ENCODE measurements around the gene CHD6. TPM values are rescaled to one million over a fixed set of nuclear protein-coding genes. Genes with fewer than 3 reads are reported as not detected.

The CHD6 gene
- total and polyA plus RNA-seq, 7 donors: 2.4 to 40.2 (median 29.9) TPM

GRCh38 chr20:41553142-41553879 lies 64.9 kb downstream of the CHD6 start:
- Histone ChIP-seq H3K36me3 (no peaks in the 10 kb centered on the region), H3K4me1 (peaks cover 0 to 15% (median 6%) of the 10 kb centered on the region in 4 donors), H3K27me3 (no peaks in the 10 kb centered on the region), H3K4me3 (no peak overlapping the region), H3K27ac (no peak overlapping the region), H3K9me3 (peaks cover 0 to 2% (median 0%) of the 10 kb centered on the region in 4 donors)
- WGBS, 2 donors: 88% methylated on average over 9 of the region's 9 CpGs
- TF ChIP-seq CTCF (IDR thresholded peaks at IDR 0.05) (no peak), POLR2A (IDR thresholded peaks at IDR 0.05) (no peak), POLR2AphosphoS5 (IDR thresholded peaks at IDR 0.05) (no peak), EP300 (IDR thresholded peaks at IDR 0.05) (no peak)
- intact Hi-C loops (cut with DNase I): no loop called here
- no peak for DNase-seq

GRCh38 chr20:41552295-41553068 lies 65.7 kb downstream of the CHD6 start:
- Histone ChIP-seq H3K36me3 (no peaks in the 10 kb centered on the region), H3K27me3 (no peaks in the 10 kb centered on the region), H3K4me1 (peaks cover 0 to 14% (median 7%) of the 10 kb centered on the region in 4 donors), H3K27ac (no peak overlapping the region), H3K4me3 (no peak overlapping the region), H3K9me3 (peaks cover 0 to 2% (median 0%) of the 10 kb centered on the region in 4 donors)
- intact Hi-C loops (cut with DNase I): no loop called here
- no peak for TF ChIP-seq POLR2A (IDR thresholded peaks at IDR 0.05)
- TF ChIP-seq EP300 (IDR thresholded peaks at IDR 0.05): no peak
- no peak for TF ChIP-seq CTCF (IDR thresholded peaks at IDR 0.05)
- no peak for TF ChIP-seq POLR2AphosphoS5 (IDR thresholded peaks at IDR 0.05)
- 96 to 97% methylated on average over 5 of the region's 5 CpGs for WGBS, 2 donors
- no peak for DNase-seq

- no peak for TF ChIP-seq EP300 (IDR thresholded peaks at IDR 0.05)
- TF ChIP-seq POLR2AphosphoS5 (IDR thresholded peaks at IDR 0.05): no peak
- TF ChIP-seq POLR2A (IDR thresholded peaks at IDR 0.05): no peak
- no peak for TF ChIP-seq CTCF (IDR thresholded peaks at IDR 0.05)
- DNase-seq: no peak
- Histone ChIP-seq H3K4me1 (peaks cover 0 to 9% (median under 1%) of the 10 kb centered on the region in 4 donors), H3K9me3 (peaks cover 0 to 2% (median 0%) of the 10 kb centered on the region in 4 donors), H3K36me3 (no peaks in the 10 kb centered on the region), H3K27ac (no peak overlapping the region), H3K27me3 (no peaks in the 10 kb centered on the region), H3K4me3 (no peak overlapping the region)
- 57 to 58% methylated on average over 3 of the region's 3 CpGs for WGBS, 2 donors
- intact Hi-C loops (cut with DNase I): no loop called here
These were observed 67.0 kb downstream of the CHD6 start for GRCh38 chr20:41551011-41551705.

GRCh38 chr20:41547221-41547620 lies 71.0 kb downstream of the CHD6 start:
- Histone ChIP-seq H3K36me3 (no peaks in the 10 kb centered on the region), H3K27ac (no peak overlapping the region), H3K4me1 (peaks cover 0 to 9% (median 0%) of the 10 kb centered on the region in 4 donors), H3K27me3 (no peaks in the 10 kb centered on the region), H3K4me3 (no peak overlapping the region), H3K9me3 (peaks cover 0 to 2% (median 0%) of the 10 kb centered on the region in 4 donors)
- no peak for DNase-seq
- TF ChIP-seq POLR2A (IDR thresholded peaks at IDR 0.05): no peak
- no peak for TF ChIP-seq POLR2AphosphoS5 (IDR thresholded peaks at IDR 0.05)
- TF ChIP-seq CTCF (IDR thresholded peaks at IDR 0.05): no peak
- TF ChIP-seq EP300 (IDR thresholded peaks at IDR 0.05): no peak
- 79 to 90% methylated on average over 8 of the region's 8 CpGs for WGBS, 2 donors
- intact Hi-C loops (cut with DNase I): no loop called here

Measured in sigmoid colon (tissue), 7 donors.